Omental fat pad (tissue), 4 donors: ENCODE data around the gene DEGS2. TPM values are rescaled to one million over a fixed set of nuclear protein-coding genes. Genes with fewer than 3 reads are reported as not detected.
A peak's percentile ranks its signal among the peaks of the same experiment; 100 is the strongest.
"Not testable (repeated sequence)": the region's sequence is repeated elsewhere in the genome, so short reads cannot be mapped to it uniquely, and the experiment has no call there.

Source experiments
- ATAC-seq: fragments of 150-250 bp; one replicate; pipeline ENCODE4 v1.9.1; 2016; ENCODE audit warnings: mild to moderate bottlenecking, moderate library complexity; ENCODE audit not compliant: low FRiP score
- DNase-seq: peaks from one replicate; pipeline ENCODE4 v3.0.0-alpha.2; 2019; ENCODE audit warnings: low spot score
- CTCF ChIP-seq, 3 donors: fragments of 450-650 bp; IDR thresholded peaks; one replicate each; pipeline ENCODE4 v1.5.1; 2016 to 2017; ENCODE audit warnings: antibody characterized with exemption in 3 of 3, mild to moderate bottlenecking in 3 of 3, moderate library complexity in 2 of 3
- total RNA-seq, 4 donors: library from RNA; depleted of rRNA; stranded (reverse); fragments of >200 nt; gene quantifications; one replicate each; pipeline ENCODE4 v1.1.0, GENCODE V29; 2016

The DEGS2 gene
- under 1 TPM in 3 of 4 donors, not detected in 1; 0.19 to 0.79 (median 0.19) TPM for total RNA-seq

- no peak for TF ChIP-seq CTCF (IDR thresholded peaks at IDR 0.05)
- ATAC-seq (peak; percentile 37), DNase-seq (no peak)
Observed at GRCh38 chr14:100159094-100159864, at the start of gene DEGS2. DEGS2 (minus strand) TSS chr14:100159645; CDS start chr14:100159587, 58 bp downstream.

- not testable (repeated sequence) for DNase-seq, ATAC-seq
Observed at GRCh38 chr14:100208136-100208535, 48.7 kb upstream of the DEGS2 start.

- DNase-seq, ATAC-seq: not testable (repeated sequence)
Observed at GRCh38 chr14:100207588-100207987, 48.1 kb upstream of the DEGS2 start.

GRCh38 chr14:100204835-100205167 lies 45.4 kb upstream of the DEGS2 start:
- DNase-seq, ATAC-seq: not testable (repeated sequence)

- peak; percentile 62 for ATAC-seq
- no peak for TF ChIP-seq CTCF (IDR thresholded peaks at IDR 0.05)
Observed at GRCh38 chr14:100203962-100204834, 44.8 kb upstream of the DEGS2 start.

GRCh38 chr14:100203146-100203545 lies 43.7 kb upstream of the DEGS2 start:
- DNase-seq, result no peak
- no peak for TF ChIP-seq CTCF (IDR thresholded peaks at IDR 0.05)
- no peak for ATAC-seq

More at GRCh38 chr14:100203962-100204834, 44.8 kb upstream of the DEGS2 start:
- no peak for DNase-seq

GRCh38 chr14:100202712-100203111 lies 43.3 kb upstream of the DEGS2 start:
- DNase-seq (no peak), ATAC-seq (no peak)
- TF ChIP-seq CTCF (IDR thresholded peaks at IDR 0.05), result no peak

GRCh38 chr14:100201701-100202100 lies 42.3 kb upstream of the DEGS2 start:
- no peak for TF ChIP-seq CTCF (IDR thresholded peaks at IDR 0.05)
- no peak for ATAC-seq
- no peak for DNase-seq
